Measurements from ENCODE around the gene VAV1. TPM values are rescaled to one million over a fixed set of nuclear protein-coding genes. Genes with fewer than 3 reads are reported as not detected.

Gene VAV1
- total and polyA plus RNA-seq, 9 donors: 0.71 to 5.0 (median 2.0) TPM

GRCh38 chr19:6750062-6750461 lies 22.4 kb upstream of the VAV1 start:
- DNase-seq: no peak
- 45 to 55% (median 51%) methylated on average over 20 of the region's 20 CpGs for WGBS, 3 donors
- Histone ChIP-seq H3K4me1 (ENCODE audit: insufficient read depth) (peaks cover 4% of the 10 kb centered on the region), H3K4me3 (no peak overlapping the region), H3K9me3 (no peaks in the 10 kb centered on the region), H3K36me3 (no peaks in the 10 kb centered on the region), H3K27ac (no peak overlapping the region), H3K27me3 (no peaks in the 10 kb centered on the region)
- TF ChIP-seq EP300 (IDR thresholded peaks at IDR 0.05) (no peak), POLR2A (IDR thresholded peaks at IDR 0.05) (no peak), CTCF (IDR thresholded peaks at IDR 0.05) (no peak)
- intact Hi-C loops (cut with DNase I): loop anchor here in 3 of 4 donors (10.0 kb wide), 3 partner anchors 45 to 765 kb away; no protein-coding TSS in a partner anchor

- H3K4me3 ChIP-seq: no peak overlapping the region
- H3K27ac ChIP-seq: no peak overlapping the region
- TF ChIP-seq EP300 (IDR thresholded peaks at IDR 0.05): no peak
- no peak for TF ChIP-seq POLR2A (IDR thresholded peaks at IDR 0.05)
- no peak for TF ChIP-seq CTCF (IDR thresholded peaks at IDR 0.05)
- no peaks in the 10 kb centered on the region for H3K27me3 ChIP-seq
- DNase-seq: no peak
- intact Hi-C loops (cut with DNase I): loop anchor here in 3 of 4 donors (10.0 kb wide), 3 partner anchors 46 to 766 kb away; no protein-coding TSS in a partner anchor
- 86 to 88% (median 88%) methylated on average over 16 of the region's 16 CpGs for WGBS, 3 donors
- H3K36me3 ChIP-seq: no peaks in the 10 kb centered on the region
- peaks cover 2% of the 10 kb centered on the region for H3K4me1 ChIP-seq (ENCODE audit: insufficient read depth)
- no peaks in the 10 kb centered on the region for H3K9me3 ChIP-seq
Measured at GRCh38 chr19:6751189-6751588, 21.3 kb upstream of the VAV1 start.

- peak overlapping the region in 1 of 2 donors; percentile 13 for H3K27ac ChIP-seq
- peak overlapping the region; percentile 13 for H3K4me3 ChIP-seq
- no peaks in the 10 kb centered on the region for H3K27me3 ChIP-seq
- intact Hi-C loops (cut with DNase I): loop anchor here in 3 of 4 donors (10.0 kb wide), 3 partner anchors 48 to 768 kb away; no protein-coding TSS in a partner anchor
- peaks cover 2% of the 10 kb centered on the region for H3K4me1 ChIP-seq (ENCODE audit: insufficient read depth)
- DNase-seq: peak in 3 of 5 donors; percentile 43 to 52 (median 47)
- no peak for TF ChIP-seq CTCF (IDR thresholded peaks at IDR 0.05)
- no peak for TF ChIP-seq EP300 (IDR thresholded peaks at IDR 0.05)
- no peak for TF ChIP-seq POLR2A (IDR thresholded peaks at IDR 0.05)
- no peaks in the 10 kb centered on the region for H3K9me3 ChIP-seq
- WGBS, 3 donors: 51 to 58% (median 55%) methylated on average over 46 to 50 of the region's 50 CpGs
- H3K36me3 ChIP-seq: no peaks in the 10 kb centered on the region
Measured at GRCh38 chr19:6752256-6753177, 20.0 kb upstream of the VAV1 start.

- H3K36me3 ChIP-seq: no peaks in the 10 kb centered on the region
- H3K27me3 ChIP-seq: no peaks in the 10 kb centered on the region
- TF ChIP-seq POLR2A (IDR thresholded peaks at IDR 0.05) (no peak), CTCF (IDR thresholded peaks at IDR 0.05) (peak in 2 of 3 donors; percentile 72 to 73), EP300 (IDR thresholded peaks at IDR 0.05) (no peak)
- WGBS, 3 donors: 3 to 5% (median 3%) methylated on average over 42 to 50 of the region's 50 CpGs
- intact Hi-C loops (cut with DNase I): loop anchor here in 3 of 4 donors (10.0 kb wide), 3 partner anchors 49 to 769 kb away; no protein-coding TSS in a partner anchor
- no peaks in the 10 kb centered on the region for H3K9me3 ChIP-seq
- peak; percentile 87 to 90 (median 89) for DNase-seq
- H3K4me3 ChIP-seq: peak overlapping the region; percentile 13
- peak overlapping the region in 1 of 2 donors; percentile 13 for H3K27ac ChIP-seq
- H3K4me1 ChIP-seq (ENCODE audit: insufficient read depth): peaks cover 2% of the 10 kb centered on the region
Measured at GRCh38 chr19:6753178-6754031, 19.1 kb upstream of the VAV1 start.

Data from ovary (tissue), 9 donors.